ENCODE data around the gene HEXD.
"Not testable (repeated sequence)": the region's sequence is repeated elsewhere in the genome, so short reads cannot be mapped to it uniquely, and the experiment has no call there.

The HEXD gene

DNA sequence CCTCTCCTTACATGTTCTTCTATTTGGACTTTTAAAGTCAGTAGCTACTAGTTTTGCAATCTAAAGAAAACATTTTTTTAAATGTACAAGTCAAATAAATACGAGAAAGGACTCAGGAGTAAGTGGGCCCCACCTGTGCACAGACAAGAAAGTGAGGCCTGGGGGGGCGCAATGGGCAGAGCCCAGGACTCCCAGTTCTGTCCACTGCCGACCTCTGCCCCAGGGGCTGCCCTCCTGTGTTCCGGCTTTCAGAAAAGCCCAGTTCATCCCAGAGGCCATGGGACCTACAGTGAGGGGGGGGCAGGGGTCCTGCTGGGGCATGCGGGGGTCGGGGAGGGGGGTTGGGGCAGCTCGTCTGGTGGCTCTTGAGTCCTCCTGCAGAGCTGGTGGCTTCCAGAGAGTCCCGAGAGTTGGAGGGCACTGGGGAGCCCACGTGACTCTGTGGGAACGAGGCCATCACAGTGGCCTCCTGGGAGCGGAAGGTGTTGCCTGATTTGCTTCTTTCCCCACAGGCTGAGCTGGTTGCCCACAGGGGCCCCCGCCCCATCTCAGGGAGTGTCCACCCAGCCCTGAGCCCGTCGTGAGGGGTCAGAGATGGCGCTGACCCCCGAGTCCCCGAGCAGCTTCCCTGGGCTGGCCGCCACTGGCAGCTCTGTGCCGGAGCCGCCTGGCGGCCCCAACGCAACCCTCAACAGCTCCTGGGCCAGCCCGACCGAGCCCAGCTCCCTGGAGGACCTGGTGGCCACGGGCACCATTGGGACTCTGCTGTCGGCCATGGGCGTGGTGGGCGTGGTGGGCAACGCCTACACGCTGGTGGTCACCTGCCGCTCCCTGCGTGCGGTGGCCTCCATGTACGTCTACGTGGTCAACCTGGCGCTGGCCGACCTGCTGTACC, 44.2 kb upstream of the HEXD start:
- no peak for DNase-seq (ENCODE audit: low read depth)
- TF ChIP-seq, protein P1, sequence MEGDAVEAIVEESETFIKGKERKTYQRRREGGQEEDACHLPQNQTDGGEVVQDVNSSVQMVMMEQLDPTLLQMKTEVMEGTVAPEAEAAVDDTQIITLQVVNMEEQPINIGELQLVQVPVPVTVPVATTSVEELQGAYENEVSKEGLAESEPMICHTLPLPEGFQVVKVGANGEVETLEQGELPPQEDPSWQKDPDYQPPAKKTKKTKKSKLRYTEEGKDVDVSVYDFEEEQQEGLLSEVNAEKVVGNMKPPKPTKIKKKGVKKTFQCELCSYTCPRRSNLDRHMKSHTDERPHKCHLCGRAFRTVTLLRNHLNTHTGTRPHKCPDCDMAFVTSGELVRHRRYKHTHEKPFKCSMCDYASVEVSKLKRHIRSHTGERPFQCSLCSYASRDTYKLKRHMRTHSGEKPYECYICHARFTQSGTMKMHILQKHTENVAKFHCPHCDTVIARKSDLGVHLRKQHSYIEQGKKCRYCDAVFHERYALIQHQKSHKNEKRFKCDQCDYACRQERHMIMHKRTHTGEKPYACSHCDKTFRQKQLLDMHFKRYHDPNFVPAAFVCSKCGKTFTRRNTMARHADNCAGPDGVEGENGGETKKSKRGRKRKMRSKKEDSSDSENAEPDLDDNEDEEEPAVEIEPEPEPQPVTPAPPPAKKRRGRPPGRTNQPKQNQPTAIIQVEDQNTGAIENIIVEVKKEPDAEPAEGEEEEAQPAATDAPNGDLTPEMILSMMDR (IDR thresholded peaks at IDR 0.05; ENCODE audit: insufficient read depth, low read depth, low read length, missing control alignments): no peak
- no peak overlapping the region for H3K4me3 ChIP-seq (ENCODE audit: low read depth, low read length)

DNA sequence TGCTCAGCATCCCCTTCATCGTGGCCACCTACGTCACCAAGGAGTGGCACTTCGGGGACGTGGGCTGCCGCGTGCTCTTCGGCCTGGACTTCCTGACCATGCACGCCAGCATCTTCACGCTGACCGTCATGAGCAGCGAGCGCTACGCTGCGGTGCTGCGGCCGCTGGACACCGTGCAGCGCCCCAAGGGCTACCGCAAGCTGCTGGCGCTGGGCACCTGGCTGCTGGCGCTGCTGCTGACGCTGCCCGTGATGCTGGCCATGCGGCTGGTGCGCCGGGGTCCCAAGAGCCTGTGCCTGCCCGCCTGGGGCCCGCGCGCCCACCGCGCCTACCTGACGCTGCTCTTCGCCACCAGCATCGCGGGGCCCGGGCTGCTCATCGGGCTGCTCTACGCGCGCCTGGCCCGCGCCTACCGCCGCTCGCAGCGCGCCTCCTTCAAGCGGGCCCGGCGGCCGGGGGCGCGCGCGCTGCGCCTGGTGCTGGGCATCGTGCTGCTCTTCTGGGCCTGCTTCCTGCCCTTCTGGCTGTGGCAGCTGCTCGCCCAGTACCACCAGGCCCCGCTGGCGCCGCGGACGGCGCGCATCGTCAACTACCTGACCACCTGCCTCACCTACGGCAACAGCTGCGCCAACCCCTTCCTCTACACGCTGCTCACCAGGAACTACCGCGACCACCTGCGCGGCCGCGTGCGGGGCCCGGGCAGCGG, 43.4 kb upstream of the HEXD start:
- no peak for DNase-seq (ENCODE audit: low read depth)
- TF ChIP-seq, protein P1 (IDR thresholded peaks at IDR 0.05; ENCODE audit: insufficient read depth, low read depth, low read length, missing control alignments): no peak
- no peak overlapping the region for H3K4me3 ChIP-seq (ENCODE audit: low read depth, low read length)

- H3K4me3 ChIP-seq (ENCODE audit: low read depth, low read length): no peak overlapping the region
- DNase-seq (ENCODE audit: low read depth): no peak
These were observed 42.6 kb upstream of the HEXD start for GRCh38 chr17:82375359-82376041.

GRCh38 chr17:82376042-82376730, 42.0 kb upstream of the HEXD start:
- TF ChIP-seq, protein P1 (IDR thresholded peaks at IDR 0.05; ENCODE audit: insufficient read depth, low read depth, low read length, missing control alignments): no peak
- H3K4me3 ChIP-seq (ENCODE audit: low read depth, low read length): no peak overlapping the region
- no peak for DNase-seq (ENCODE audit: low read depth)

More at GRCh38 chr17:82375359-82376041, 42.6 kb upstream of the HEXD start:
- TF ChIP-seq, protein P1 (IDR thresholded peaks at IDR 0.05; ENCODE audit: insufficient read depth, low read depth, low read length, missing control alignments): no peak

- DNase-seq (ENCODE audit: low read depth); H3K4me3 ChIP-seq (ENCODE audit: low read depth, low read length): not testable (repeated sequence)
These were observed 40.9 kb upstream of the HEXD start for GRCh38 chr17:82377294-82377693.

DNA sequence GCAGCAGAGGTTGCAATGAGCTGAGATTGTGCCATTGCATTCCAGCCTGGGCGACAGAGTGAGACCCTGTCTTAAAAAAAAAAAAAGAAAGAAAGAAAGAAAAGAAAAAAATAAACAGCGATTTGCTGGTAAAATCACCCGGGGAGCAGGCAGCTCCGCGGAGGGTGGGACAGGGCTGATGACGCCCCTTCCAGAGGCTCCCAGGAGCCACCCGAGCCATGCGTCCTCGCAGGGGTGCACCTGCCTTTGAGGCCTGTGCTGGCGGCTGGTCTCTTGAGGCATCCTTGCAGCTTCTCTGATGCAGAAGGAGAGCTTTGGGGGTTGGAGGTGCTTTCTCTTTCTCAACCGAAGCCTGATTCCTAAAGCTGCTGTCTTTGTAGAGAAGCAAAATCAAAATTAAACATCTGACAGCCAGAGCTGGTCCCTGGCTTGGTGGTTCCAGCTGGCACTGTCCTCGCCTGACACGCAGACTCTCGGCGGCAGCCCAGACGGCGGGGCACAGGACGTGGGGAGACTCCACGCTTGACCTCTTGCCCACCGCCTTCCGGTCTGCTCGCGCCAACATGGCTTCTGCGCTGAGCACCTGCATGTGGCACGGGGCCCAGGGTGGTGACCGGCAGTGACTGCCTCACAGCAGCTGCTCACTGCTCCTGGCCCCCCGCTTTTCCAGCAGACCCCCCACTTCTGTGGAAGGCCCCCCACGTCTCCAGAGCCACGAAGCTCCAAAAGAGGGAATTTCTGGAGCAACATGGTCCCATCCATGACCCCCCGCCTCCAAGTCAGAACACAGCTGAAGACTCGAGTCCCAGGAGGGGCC, 40.0 kb upstream of the HEXD start:
- no peak for DNase-seq (ENCODE audit: low read depth)
- TF ChIP-seq, protein P1 (IDR thresholded peaks at IDR 0.05; ENCODE audit: insufficient read depth, low read depth, low read length, missing control alignments): no peak

More for the DNA sequence above, 40.0 kb upstream of the HEXD start:
- no peak overlapping the region for H3K4me3 ChIP-seq (ENCODE audit: low read depth, low read length)

Data from GM12865 (cell line).